ENCODE results near the gene ASB10.

Gene ASB10

GRCh38 chr7:151210087-151210854 lies 23.2 kb upstream of the ASB10 start, which contains the start of gene H2BK1:
Gene H2BK1, minus strand, starts transcription at chr7:151210488. Its CDS starts 170 bp downstream, at chr7:151210318.
- no peak for DNase-seq (ENCODE audit: low spot score)

GRCh38 chr7:151209588-151209987 lies 22.5 kb upstream of the ASB10 start:
- no peak for DNase-seq (ENCODE audit: low spot score)

DNA sequence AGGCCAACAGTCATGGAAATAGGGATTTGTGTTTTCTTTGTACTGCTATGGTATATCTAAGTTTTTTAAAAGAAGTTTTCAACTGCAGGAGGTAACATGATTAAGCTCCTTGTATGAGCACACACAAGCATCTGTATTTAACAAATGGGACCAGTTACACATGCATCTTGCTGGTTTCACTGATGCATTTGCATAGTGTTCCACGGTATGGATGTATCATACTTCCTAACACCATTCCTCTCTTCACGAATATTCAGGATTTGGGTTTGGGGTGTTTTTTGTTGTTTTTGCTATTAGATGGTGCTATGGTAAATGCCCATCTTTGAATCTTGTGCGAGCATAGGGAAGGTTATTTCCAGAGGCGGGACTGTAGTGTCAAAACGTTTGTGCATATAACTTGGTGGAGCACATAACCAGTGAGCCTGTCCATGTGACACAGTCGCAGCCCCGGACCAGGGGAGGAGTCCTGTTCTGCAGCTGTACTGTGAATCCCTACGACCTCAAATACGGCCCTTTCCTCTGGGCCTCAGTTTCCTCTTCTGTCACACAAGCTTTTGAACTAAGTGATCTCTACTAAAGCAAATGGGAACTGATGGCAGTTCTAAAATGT lies 21.3 kb upstream of the ASB10 start:
- DNase-seq (ENCODE audit: low spot score), result no peak

- DNase-seq (ENCODE audit: low spot score), result no peak
Observed at GRCh38 chr7:151207804-151208203, 20.8 kb upstream of the ASB10 start.

GRCh38 chr7:151207315-151207714 lies 20.3 kb upstream of the ASB10 start:
- DNase-seq (ENCODE audit: low spot score), result no peak

DNA sequence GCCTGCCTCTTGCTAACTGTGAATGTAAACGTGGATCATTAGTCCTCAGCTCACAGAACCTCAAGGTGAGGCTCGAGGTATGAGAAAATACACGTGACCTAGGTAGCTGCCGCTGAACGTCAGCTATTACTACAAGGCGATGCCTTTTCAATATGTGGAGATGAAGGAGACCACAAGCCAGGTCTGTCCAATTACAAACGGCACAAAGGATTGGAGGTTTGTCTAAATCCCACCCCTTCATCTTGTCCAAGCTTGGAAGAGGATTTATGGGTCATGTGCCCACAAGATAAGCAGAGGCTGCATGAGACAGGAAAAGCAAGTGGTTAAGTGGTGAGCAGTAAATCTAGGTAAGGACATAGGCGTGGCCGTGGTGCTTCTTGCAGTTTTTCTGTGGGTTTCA lies 19.9 kb upstream of the ASB10 start:
- DNase-seq (ENCODE audit: low spot score), result no peak

GRCh38 chr7:151205730-151206129 lies 18.7 kb upstream of the ASB10 start:
- no peak for DNase-seq (ENCODE audit: low spot score)

DNA sequence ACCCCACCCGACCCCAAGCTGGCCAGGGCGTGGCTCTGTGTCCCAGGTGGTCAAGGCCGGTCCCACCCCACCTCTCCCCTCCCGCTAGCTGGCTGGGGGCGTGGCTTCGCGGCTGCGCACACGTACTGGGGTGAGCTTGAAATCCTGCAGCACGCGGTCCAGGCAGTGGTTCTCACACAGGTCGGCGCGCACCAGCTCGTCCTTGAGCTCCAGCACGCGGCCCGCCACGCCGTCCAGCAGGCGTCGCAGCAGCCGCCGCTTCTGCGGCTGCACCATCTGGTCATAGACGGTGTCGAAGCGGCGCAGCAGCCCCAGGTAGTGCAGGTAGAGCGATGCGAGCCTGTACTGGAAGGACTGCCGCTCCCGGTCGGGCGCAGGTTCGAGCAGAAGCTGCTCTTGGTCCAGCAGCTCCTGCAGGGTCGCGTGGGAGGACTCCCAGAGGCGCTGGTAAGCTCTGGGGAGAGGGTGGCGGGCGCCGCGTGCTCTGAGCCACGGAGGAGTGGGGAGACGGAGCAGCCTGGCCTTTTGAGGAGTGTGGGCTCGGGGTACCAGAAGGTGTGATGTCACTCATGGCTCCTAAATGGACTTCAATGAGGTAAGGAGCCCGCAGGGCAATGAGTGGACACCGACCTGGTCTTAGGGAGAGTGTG lies 17.5 kb upstream of the ASB10 start:
- no peak for DNase-seq (ENCODE audit: low spot score)

DNA sequence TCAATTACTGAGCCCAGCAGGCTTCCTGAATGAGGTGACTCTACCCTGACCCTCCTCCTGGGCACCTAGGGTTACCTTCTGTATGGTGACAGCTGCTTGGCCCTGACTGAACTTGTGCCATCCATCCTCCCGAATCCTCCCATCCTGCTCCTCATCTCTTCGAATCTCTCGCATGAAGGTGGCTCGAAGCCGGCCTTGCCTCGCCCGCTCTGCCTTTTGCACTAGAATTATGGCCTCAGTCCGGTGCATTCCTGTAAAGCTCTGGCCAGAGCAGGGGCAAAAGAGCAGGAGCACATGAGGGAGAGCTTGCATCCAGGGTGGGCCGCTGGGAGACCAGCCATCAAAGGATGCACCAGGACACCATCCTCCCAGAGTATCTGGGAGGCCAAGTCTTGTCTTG lies 15.8 kb upstream of the ASB10 start:
- no peak for DNase-seq (ENCODE audit: low spot score)

DNA sequence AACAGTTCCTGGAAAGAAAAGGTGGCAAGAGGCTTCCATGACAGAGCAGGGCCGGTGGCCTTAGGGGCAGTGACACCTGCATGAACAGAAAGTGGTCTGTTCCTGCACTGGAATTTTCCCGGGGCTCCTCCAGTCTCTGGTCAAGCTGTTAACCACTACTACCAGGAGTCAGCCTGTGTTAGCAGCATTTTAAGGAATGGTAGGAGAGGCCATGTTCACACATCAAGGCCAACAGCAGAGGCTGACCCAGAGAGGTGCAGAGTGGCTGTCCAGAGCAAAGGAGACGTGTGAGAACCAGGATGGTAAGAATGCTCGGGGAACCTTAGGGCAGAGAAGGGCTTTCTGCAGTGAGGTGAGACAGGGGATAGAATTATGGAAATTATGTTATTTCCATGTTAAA lies 14.7 kb upstream of the ASB10 start:
- no peak for DNase-seq (ENCODE audit: low spot score)

- DNase-seq (ENCODE audit: low spot score), result no peak
Observed at GRCh38 chr7:151201344-151201743, 14.3 kb upstream of the ASB10 start.

- no peak for DNase-seq (ENCODE audit: low spot score)
Observed at GRCh38 chr7:151198945-151199848, 12.1 kb upstream of the ASB10 start.

DNA sequence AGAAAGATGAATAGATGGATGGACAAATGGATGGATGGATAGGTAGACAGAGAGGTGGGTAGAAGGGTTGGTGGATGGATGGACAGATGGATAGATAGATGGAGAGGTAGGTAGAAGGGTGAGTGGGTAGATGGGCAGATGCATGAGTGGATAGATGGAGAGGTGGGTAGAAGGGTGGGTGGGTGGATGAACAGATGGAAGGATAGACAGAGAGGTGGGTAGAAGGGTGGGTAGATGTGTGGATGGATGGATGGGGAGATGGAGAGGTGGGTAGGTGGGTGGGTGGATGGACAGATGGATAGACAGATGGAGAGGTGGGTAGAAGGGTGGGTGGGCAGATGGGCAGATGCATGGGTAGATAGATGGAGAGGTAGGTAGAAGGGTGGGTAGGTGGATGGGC lies 10.9 kb upstream of the ASB10 start:
- DNase-seq (ENCODE audit: low spot score), result no peak

DNA sequence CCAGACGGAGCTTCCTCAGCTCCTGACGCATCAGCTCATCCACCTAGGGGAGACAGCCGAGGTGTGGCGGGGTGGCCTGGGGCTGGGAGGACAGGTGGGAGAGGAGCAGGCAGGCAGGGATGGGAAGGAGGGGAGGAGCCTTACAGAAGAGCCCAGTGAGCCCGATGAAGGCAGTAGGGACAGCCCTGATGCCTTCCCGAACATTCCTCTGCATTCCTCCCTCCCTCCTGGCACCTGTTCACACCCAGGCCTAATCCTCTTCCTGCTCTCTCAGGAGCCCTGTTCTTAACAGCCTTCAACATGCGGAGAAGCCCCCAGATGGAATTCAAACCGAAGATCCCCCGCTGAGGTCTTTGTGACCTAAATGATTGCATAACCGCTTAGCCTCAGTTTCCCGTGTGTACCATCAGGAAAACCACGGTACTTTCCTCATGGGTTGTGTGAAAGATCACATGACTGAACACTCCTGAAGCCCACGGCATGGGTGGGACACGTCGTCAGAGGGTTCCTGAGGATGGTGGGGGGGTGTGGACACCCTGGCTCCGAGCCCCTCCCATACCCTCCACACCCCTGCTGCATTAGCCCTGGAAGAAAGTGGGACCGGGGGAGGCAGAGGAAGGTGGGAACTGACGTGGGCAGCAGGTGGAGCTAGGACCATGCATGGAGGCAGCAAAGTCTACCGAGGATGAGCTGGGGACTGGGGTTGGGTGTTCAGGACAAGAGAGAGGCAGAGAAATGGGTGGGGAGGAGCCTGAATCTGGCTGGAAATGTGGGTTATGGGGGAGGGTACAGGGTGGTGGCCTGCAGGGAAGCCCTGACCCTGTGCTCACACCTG lies 8.8 kb upstream of the ASB10 start:
- no peak for DNase-seq (ENCODE audit: low spot score)

GRCh38 chr7:151194188-151194587 lies 7.1 kb upstream of the ASB10 start:
- DNase-seq (ENCODE audit: low spot score), result no peak

- no peak for DNase-seq (ENCODE audit: low spot score)
Observed at GRCh38 chr7:151193203-151193978, 6.3 kb upstream of the ASB10 start.

GRCh38 chr7:151192002-151192539 lies 5.0 kb upstream of the ASB10 start:
- no peak for DNase-seq (ENCODE audit: low spot score)

DNA sequence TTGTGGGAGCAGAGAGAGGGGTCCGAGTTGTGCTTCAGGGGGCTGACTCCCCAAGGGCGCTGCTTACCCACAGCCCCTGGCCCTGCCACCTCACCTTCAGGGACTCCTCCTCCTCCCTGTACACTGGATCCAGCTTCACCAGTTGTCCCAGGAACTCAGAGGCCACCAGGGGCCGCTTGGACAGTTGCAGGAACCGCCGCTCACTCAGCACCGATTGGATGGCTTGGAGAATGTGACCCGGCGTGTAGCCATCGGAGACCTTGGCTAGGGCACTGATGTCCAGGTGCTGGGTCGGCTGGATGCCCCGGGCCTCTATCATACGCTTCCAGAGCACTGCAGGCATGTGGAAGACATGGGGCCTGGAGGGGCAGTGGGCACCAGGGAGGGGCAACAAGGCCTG lies 4.5 kb upstream of the ASB10 start:
- DNase-seq (ENCODE audit: low spot score), result no peak

- DNase-seq (ENCODE audit: low spot score), result no peak
Observed at GRCh38 chr7:151189038-151189437, 2.0 kb upstream of the ASB10 start.

DNA sequence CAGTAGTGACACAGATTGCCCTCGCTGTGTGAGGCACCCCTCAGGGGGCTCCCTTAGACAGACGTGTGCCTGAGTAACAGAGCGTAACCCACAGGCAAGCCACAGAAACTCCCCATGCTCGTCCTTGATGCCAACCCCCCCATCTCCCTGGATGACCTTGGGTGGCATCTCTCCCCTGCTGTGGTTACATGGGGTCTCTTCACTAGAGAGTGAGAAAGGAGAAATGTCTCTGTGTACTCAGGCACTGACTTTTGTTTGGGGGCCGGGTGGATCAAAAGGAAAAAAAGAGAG lies 1.1 kb upstream of the ASB10 start:
- no peak for DNase-seq (ENCODE audit: low spot score)

Measured in putamen (tissue), 1 donor.